Neural crest cell (in vitro differentiated cells): ENCODE data around the gene MBD4. TPM values are rescaled to one million over a fixed set of nuclear protein-coding genes. Genes with fewer than 3 reads are reported as not detected.
A peak's percentile ranks its signal among the peaks of the same experiment; 100 is the strongest.

Experiments used
- DNase-seq: peaks from one replicate; pipeline ENCODE4 v3.0.0; 2021; ENCODE audit warnings: low read depth, mixed read lengths, low spot score
- H3K27ac Mint-ChIP-seq: one replicate; pipeline ENCODE4 v1.8.0; 2021; ENCODE audit warnings: mild to moderate bottlenecking, mixed read lengths; ENCODE audit not compliant: unreplicated experiment
- H3K27me3 Mint-ChIP-seq: 2 replicates; pipeline ENCODE4 v1.8.0; 2021; ENCODE audit warnings: low read depth, mild to moderate bottlenecking, mixed read lengths
- H3K36me3 Mint-ChIP-seq: 2 replicates; pipeline ENCODE4 v1.8.0; 2021; ENCODE audit warnings: low read depth, mild to moderate bottlenecking, mixed read lengths
- H3K4me1 Mint-ChIP-seq: 2 replicates; pipeline ENCODE4 v1.8.0; 2021; ENCODE audit warnings: mixed read lengths
- H3K4me3 Mint-ChIP-seq: one replicate; pipeline ENCODE4 v1.8.0; 2021; ENCODE audit warnings: mild to moderate bottlenecking, mixed read lengths
- H3K9me3 Mint-ChIP-seq: 2 replicates; pipeline ENCODE4 v1.8.0; 2021; ENCODE audit warnings: mixed read lengths
- total RNA-seq: library from RNA; stranded (reverse); gene quantifications from 2 replicates; pipeline ENCODE4 v1.2.1, GENCODE V29; 2021
- TF ChIP-seq, protein P1 (sequence below): fragments of 200-600 bp; sonication (generic); conservative IDR thresholded peaks from 2 replicates; pipeline ENCODE4 v1.5.0; 2021; ENCODE audit warnings: antibody characterized with exemption, mild to moderate bottlenecking

MBD4 gene
- total RNA-seq, 1 donor from 2014 or later = 37.8 TPM

- TF ChIP-seq, protein P1, sequence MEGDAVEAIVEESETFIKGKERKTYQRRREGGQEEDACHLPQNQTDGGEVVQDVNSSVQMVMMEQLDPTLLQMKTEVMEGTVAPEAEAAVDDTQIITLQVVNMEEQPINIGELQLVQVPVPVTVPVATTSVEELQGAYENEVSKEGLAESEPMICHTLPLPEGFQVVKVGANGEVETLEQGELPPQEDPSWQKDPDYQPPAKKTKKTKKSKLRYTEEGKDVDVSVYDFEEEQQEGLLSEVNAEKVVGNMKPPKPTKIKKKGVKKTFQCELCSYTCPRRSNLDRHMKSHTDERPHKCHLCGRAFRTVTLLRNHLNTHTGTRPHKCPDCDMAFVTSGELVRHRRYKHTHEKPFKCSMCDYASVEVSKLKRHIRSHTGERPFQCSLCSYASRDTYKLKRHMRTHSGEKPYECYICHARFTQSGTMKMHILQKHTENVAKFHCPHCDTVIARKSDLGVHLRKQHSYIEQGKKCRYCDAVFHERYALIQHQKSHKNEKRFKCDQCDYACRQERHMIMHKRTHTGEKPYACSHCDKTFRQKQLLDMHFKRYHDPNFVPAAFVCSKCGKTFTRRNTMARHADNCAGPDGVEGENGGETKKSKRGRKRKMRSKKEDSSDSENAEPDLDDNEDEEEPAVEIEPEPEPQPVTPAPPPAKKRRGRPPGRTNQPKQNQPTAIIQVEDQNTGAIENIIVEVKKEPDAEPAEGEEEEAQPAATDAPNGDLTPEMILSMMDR = no peak
- DNase-seq = no peak
- no peaks in the 10 kb centered on the region for H3K36me3 Mint-ChIP-seq
- H3K27ac Mint-ChIP-seq = no peak overlapping the region
- H3K27me3 Mint-ChIP-seq = no peaks in the 10 kb centered on the region
- H3K9me3 Mint-ChIP-seq = no peaks in the 10 kb centered on the region
- H3K4me1 Mint-ChIP-seq = peaks cover 42% of the 10 kb centered on the region
- H3K4me3 Mint-ChIP-seq = peak overlapping the region; percentile 95
These were observed 2.0 kb upstream of the MBD4 start for GRCh38 chr3:129441782-129442181.

GRCh38 chr3:129441215-129441614, 1.5 kb upstream of the MBD4 start:
- Mint-ChIP-seq H3K27me3 (no peaks in the 10 kb centered on the region), H3K9me3 (no peaks in the 10 kb centered on the region), H3K36me3 (no peaks in the 10 kb centered on the region), H3K4me1 (peaks cover 46% of the 10 kb centered on the region), H3K27ac (peak overlapping the region; percentile 10), H3K4me3 (peak overlapping the region; percentile 95)
- DNase-seq = no peak
- TF ChIP-seq, protein P1 = no peak

GRCh38 chr3:129440618-129441190, 956 bp upstream of the MBD4 start:
- Mint-ChIP-seq H3K36me3 (no peaks in the 10 kb centered on the region), H3K27me3 (no peaks in the 10 kb centered on the region), H3K4me1 (peaks cover 50% of the 10 kb centered on the region), H3K27ac (peak overlapping the region; percentile 76), H3K9me3 (no peaks in the 10 kb centered on the region), H3K4me3 (peak overlapping the region; percentile 95)
- no peak for DNase-seq
- TF ChIP-seq, protein P1 = no peak

DNA sequence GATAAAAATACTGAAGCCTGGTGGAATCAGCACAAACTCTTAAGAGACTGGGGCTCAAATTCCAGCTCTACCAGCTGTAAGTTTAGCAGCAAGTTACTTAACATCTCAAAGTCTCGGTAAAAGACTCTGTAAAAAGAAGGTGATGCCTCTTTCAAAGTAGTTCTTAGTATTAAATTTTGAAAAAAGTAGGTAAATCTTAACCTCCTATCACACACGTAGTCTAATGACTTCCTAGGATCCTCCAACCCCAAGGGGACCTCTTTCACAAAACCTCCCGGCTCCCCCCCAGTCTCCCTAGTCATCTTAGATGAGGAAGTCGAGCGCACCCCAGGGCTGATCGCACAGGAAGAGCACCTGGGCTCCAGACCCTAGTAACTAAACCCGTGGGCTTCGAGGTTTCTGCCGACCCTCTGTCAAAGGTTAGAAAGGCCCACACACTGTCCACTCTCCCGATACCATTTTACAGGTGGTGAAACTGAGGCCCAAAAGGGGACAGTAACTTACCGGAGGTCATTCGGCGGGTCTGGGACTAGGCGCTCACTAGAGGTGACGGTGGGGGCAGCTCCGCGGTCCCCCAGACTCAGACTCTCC, 427 bp downstream of the MBD4 start:
- DNase-seq = no peak
- Mint-ChIP-seq H3K9me3 (no peaks in the 10 kb centered on the region), H3K4me1 (peaks cover 55% of the 10 kb centered on the region)

GRCh38 chr3:129435367-129435766, 4.4 kb downstream of the MBD4 start:
- Mint-ChIP-seq H3K36me3 (peaks cover 9% of the 10 kb centered on the region), H3K27ac (no peak overlapping the region), H3K4me3 (peak overlapping the region; percentile 56), H3K9me3 (no peaks in the 10 kb centered on the region), H3K4me1 (peaks cover 34% of the 10 kb centered on the region), H3K27me3 (no peaks in the 10 kb centered on the region)
- TF ChIP-seq, protein P1 = no peak
- DNase-seq = no peak

More for the DNA sequence above, 427 bp downstream of the MBD4 start:
- Mint-ChIP-seq H3K27ac (peak overlapping the region; percentile 95), H3K36me3 (no peaks in the 10 kb centered on the region), H3K4me3 (peak overlapping the region; percentile 95), H3K27me3 (no peaks in the 10 kb centered on the region)
- TF ChIP-seq, protein P1 = no peak
